Pancreas (tissue), 10 donors: Measurements from ENCODE around the gene RHEX. TPM values are rescaled to one million over a fixed set of nuclear protein-coding genes. Genes with fewer than 3 reads are reported as not detected.

ENCODE experiments used
- ATAC-seq, 4 donors: fragments of 200-7000 bp; cut with Tn5 transposase; one replicate each; pipeline versions ENCODE4 v1.8.0 to v1.9.1; 2020; ENCODE audit warnings: mild to moderate bottlenecking in 4 of 4, moderate library complexity in 4 of 4
- DNase-seq, 6 donors: peaks; one replicate each; pipeline ENCODE4 v3.0.0-alpha.2; 2020
- FAIRE-seq: peaks from 2 replicates; lab custom pipeline; 2012; peaks lifted over from hg19 to GRCh38; lab: Jason Lieb, UNC
- H3K27ac ChIP-seq, 4 donors: fragments of 200-600 bp; sonication (generic); 1 replicate in 3 of 4; 2 replicates in 1 of 4; pipeline versions ENCODE4 v1.5.0 to v1.8.0; 2020
- H3K27me3 ChIP-seq, 4 donors: fragments of 200-600 bp; one replicate each; pipeline ENCODE4 v1.8.0; 2021
- H3K36me3 ChIP-seq, 3 donors: fragments of 200-600 bp; sonication (generic) in 1 of 3; one replicate each; pipeline versions ENCODE4 v1.5.0 to v1.8.0; 2020 to 2021
- H3K4me1 ChIP-seq, 3 donors: fragments of 200-600 bp; one replicate each; pipeline ENCODE4 v1.8.0; 2021
- H3K4me3 ChIP-seq, 4 donors: fragments of 200-600 bp; sonication (generic) in 2 of 4; one replicate each; pipeline versions ENCODE4 v1.5.0 to v1.8.0; 2020 to 2021
- H3K9me3 ChIP-seq, 4 donors: fragments of 200-600 bp; one replicate each; pipeline ENCODE4 v1.8.0; 2021
- CTCF ChIP-seq, 4 donors: fragments of 200-600 bp; sonication (generic) in 3 of 4; IDR thresholded peaks; one replicate each; pipeline versions ENCODE4 v1.5.0 to v1.8.0; 2021; ENCODE audit warnings: antibody characterized with exemption in 4 of 4
- WGBS, 2 donors: extraction: QIAGEN DNeasy Blood & Tissue Kit; methylation state at CpG; one replicate each; pipeline ENCODE4 v1.1.7; 2013; 5-methylcytosine and 5-hydroxymethylcytosine counted together
- intact Hi-C, 3 donors: fragments of 100-400 bp; cut with DNase I; formaldehyde crosslinking; loops; one replicate each; pipeline versions ENCODE4 v1.11.1 to v1.14.2; 2022
- polyA plus RNA-seq, 2 donors: library from polyadenylated mRNA; stranded (reverse); fragments of 200-250 nt; gene quantifications; one replicate each; pipeline ENCODE4 v1.2.3, GENCODE V29; 2013
- total RNA-seq, 6 donors: library from RNA; stranded (reverse); fragmentation: NEBNext Ultra II Directional in 4 of 6; extraction: Animal tissue kit (Norgen Biotek cat#: 25700) in 4 of 6; gene quantifications; one replicate each; pipeline versions ENCODE4 v1.2.1 to v1.2.4, GENCODE V29; 2021 to 2023
- donor health status: healthy with polysubstance abuse.
- donor health status: DM: no; HTN: no; CAD: no; lungs with moderate emphysema.
- donor health status: DM: no; HTN: no; CAD: no.
- donor health status: control.
- donor health status: control.
- donor health status: Bipolar disorder and iron deficiency.
- donor health status: DM: yes; HTN: yes; CAD: no.
- donor health status: DM: no; HTN: no; CAD: no.
- donor health status: DM: no; HTN: no; CAD: no.
- donor health status: DM: yes; HTN: yes; CAD: no.

The RHEX gene
- total and polyA plus RNA-seq, 8 donors: 0.35 to 2.3 (median 0.66) TPM

- no peak for TF ChIP-seq CTCF (IDR thresholded peaks at IDR 0.05)
- H3K4me3 ChIP-seq: no peak overlapping the region
- ATAC-seq: no peak
- no peaks in the 10 kb centered on the region for H3K36me3 ChIP-seq
- FAIRE-seq: no peak
- DNase-seq: peak in 1 of 6 donors; percentile 7
- no peak overlapping the region for H3K27ac ChIP-seq
- 56 to 67% methylated on average over 4 of the region's 4 CpGs for WGBS, 2 donors
- intact Hi-C loops: no loop called here
- H3K27me3 ChIP-seq: no peaks in the 10 kb centered on the region
- H3K4me1 ChIP-seq: no peaks in the 10 kb centered on the region
- no peaks in the 10 kb centered on the region for H3K9me3 ChIP-seq
Observed at GRCh38 chr1:206006946-206007345, 46.0 kb upstream of the RHEX start.

- WGBS, 2 donors: 55 to 64% methylated on average over 5 of the region's 5 CpGs
- no peaks in the 10 kb centered on the region for H3K36me3 ChIP-seq
- no peak for TF ChIP-seq CTCF (IDR thresholded peaks at IDR 0.05)
- H3K4me1 ChIP-seq: no peaks in the 10 kb centered on the region
- intact Hi-C loops: no loop called here
- no peak overlapping the region for H3K4me3 ChIP-seq
- DNase-seq (peak in 1 of 6 donors; percentile 3), FAIRE-seq (no peak), ATAC-seq (no peak)
- no peak overlapping the region for H3K27ac ChIP-seq
- no peaks in the 10 kb centered on the region for H3K9me3 ChIP-seq
- no peaks in the 10 kb centered on the region for H3K27me3 ChIP-seq
Observed at GRCh38 chr1:206010060-206010459, 42.9 kb upstream of the RHEX start.

DNA sequence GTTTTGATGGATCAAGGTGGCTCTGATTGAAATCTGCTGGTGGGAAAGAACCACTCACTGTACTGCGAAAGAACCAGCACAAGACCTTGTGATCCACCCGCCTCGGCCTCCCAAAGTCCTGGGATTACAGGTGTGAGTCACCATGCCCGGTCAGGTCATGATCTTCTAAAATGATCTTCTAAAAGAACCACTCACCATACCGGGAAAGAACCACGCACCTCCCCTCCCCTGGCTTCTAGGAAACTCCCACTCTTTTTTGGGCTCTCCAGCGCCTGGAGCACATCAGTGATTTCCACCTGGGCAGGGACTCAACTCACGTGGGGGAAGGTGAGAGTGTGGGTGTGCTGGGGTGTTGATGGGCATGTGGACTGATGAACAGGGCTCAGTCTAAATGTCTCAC, 41.9 kb upstream of the RHEX start:
- Histone ChIP-seq H3K27ac (no peak overlapping the region), H3K27me3 (no peaks in the 10 kb centered on the region), H3K4me3 (no peak overlapping the region), H3K36me3 (no peaks in the 10 kb centered on the region), H3K4me1 (no peaks in the 10 kb centered on the region), H3K9me3 (no peaks in the 10 kb centered on the region)
- no peak for TF ChIP-seq CTCF (IDR thresholded peaks at IDR 0.05)
- DNase-seq (no peak), ATAC-seq (no peak), FAIRE-seq (no peak)
- 86 to 90% methylated on average over 8 of the region's 8 CpGs for WGBS, 2 donors
- intact Hi-C loops: no loop called here

GRCh38 chr1:206012086-206012859, 40.7 kb upstream of the RHEX start:
- no peaks in the 10 kb centered on the region for H3K36me3 ChIP-seq
- FAIRE-seq: no peak
- peak; percentile 55 to 93 (median 86) for ATAC-seq
- no peak overlapping the region for H3K27ac ChIP-seq
- 71 to 72% methylated on average over 17 of the region's 17 CpGs for WGBS, 2 donors
- TF ChIP-seq CTCF (IDR thresholded peaks at IDR 0.05): no peak
- intact Hi-C loops: no loop called here
- DNase-seq: peak in 2 of 6 donors; percentile 22 to 74
- no peak overlapping the region for H3K4me3 ChIP-seq
- H3K27me3 ChIP-seq: no peaks in the 10 kb centered on the region
- H3K4me1 ChIP-seq: no peaks in the 10 kb centered on the region
- no peaks in the 10 kb centered on the region for H3K9me3 ChIP-seq
